Mesendoderm (in vitro differentiated cells): ENCODE data around the gene FAM50B.

Source experiments
- DNase-seq: peaks from one replicate; pipeline ENCODE4 v3.0.0; 2013
- H2AK5ac ChIP-seq: 2 replicates; pipeline ENCODE4 v1.6.1; 2013; ENCODE audit warnings: low read length, inconsistent platforms
- H2BK120ac ChIP-seq: 2 replicates; pipeline ENCODE4 v1.6.1; 2013; ENCODE audit warnings: low read depth, mild to moderate bottlenecking, low read length, moderate library complexity, mixed read lengths
- H2BK15ac ChIP-seq: replicated peaks from 2 replicates; pipeline ENCODE4 v1.6.1; 2013; ENCODE audit warnings: low read depth, mild to moderate bottlenecking, moderate library complexity
- H2BK5ac ChIP-seq: 2 replicates; pipeline ENCODE4 v1.6.1; 2013; ENCODE audit warnings: low read length, inconsistent platforms
- H3K18ac ChIP-seq: 2 replicates; pipeline ENCODE4 v1.6.1; 2013; ENCODE audit warnings: mild to moderate bottlenecking, low read length, mixed read lengths
- H3K23ac ChIP-seq: one replicate; pipeline ENCODE4 v1.6.1; 2013; ENCODE audit warnings: low read length
- H3K27ac ChIP-seq: 2 replicates; pipeline ENCODE4 v1.5.1; 2013; ENCODE audit warnings: low read depth, mild to moderate bottlenecking, inconsistent platforms, low read length, moderate library complexity
- H3K27me3 ChIP-seq: 2 replicates; pipeline ENCODE4 v1.6.1; 2013; ENCODE audit warnings: low read length, control low read depth, mild to moderate bottlenecking, inconsistent platforms; ENCODE audit not compliant: insufficient read depth, poor library complexity
- H3K36me3 ChIP-seq: 2 replicates; pipeline ENCODE4 v1.6.1; 2013; ENCODE audit warnings: low read length, inconsistent platforms; ENCODE audit not compliant: control insufficient read depth, insufficient read depth
- H3K4ac ChIP-seq: one replicate; pipeline ENCODE4 v1.6.1; 2013; ENCODE audit warnings: low read depth, mild to moderate bottlenecking, low read length, moderate library complexity
- H3K4me1 ChIP-seq: 2 replicates; pipeline ENCODE4 v1.6.1; 2013; ENCODE audit warnings: low read depth, low read length, inconsistent platforms; ENCODE audit not compliant: control insufficient read depth
- H3K4me2 ChIP-seq: 2 replicates; pipeline ENCODE4 v1.6.1; 2013; ENCODE audit warnings: low read length
- H3K4me3 ChIP-seq: 2 replicates; pipeline ENCODE4 v1.5.1; 2013; ENCODE audit warnings: mild to moderate bottlenecking, low read length
- H3K56ac ChIP-seq: one replicate; pipeline ENCODE4 v1.6.1; 2013; ENCODE audit warnings: low read length
- H3K79me1 ChIP-seq: 2 replicates; pipeline ENCODE4 v1.6.1; 2013; ENCODE audit warnings: low read length, inconsistent platforms
- H3K79me2 ChIP-seq: 2 replicates; pipeline ENCODE4 v1.6.1; 2013; ENCODE audit warnings: mild to moderate bottlenecking, low read length; ENCODE audit not compliant: control insufficient read depth, insufficient read depth
- H3K9ac ChIP-seq: 2 replicates; pipeline ENCODE4 v1.6.1; 2013; ENCODE audit warnings: low read length, inconsistent platforms
- H4K5ac ChIP-seq: one replicate; pipeline ENCODE4 v1.6.1; 2013; ENCODE audit warnings: low read length
- H4K8ac ChIP-seq: one replicate; pipeline ENCODE4 v1.6.1; 2013; ENCODE audit warnings: low read depth, mild to moderate bottlenecking, control low read depth, low read length, moderate library complexity
- WGBS: extraction: QIAGEN DNeasy Blood & Tissue Kit; methylation state at CpG from one replicate; pipeline ENCODE4 v1.1.7; 2013; ENCODE audit warnings: low lambda C conversion rate, missing lambda C conversion rate; ENCODE audit not compliant: insufficient coverage; ENCODE audit errors: extremely low coverage; 5-methylcytosine and 5-hydroxymethylcytosine counted together

Gene FAM50B

DNA sequence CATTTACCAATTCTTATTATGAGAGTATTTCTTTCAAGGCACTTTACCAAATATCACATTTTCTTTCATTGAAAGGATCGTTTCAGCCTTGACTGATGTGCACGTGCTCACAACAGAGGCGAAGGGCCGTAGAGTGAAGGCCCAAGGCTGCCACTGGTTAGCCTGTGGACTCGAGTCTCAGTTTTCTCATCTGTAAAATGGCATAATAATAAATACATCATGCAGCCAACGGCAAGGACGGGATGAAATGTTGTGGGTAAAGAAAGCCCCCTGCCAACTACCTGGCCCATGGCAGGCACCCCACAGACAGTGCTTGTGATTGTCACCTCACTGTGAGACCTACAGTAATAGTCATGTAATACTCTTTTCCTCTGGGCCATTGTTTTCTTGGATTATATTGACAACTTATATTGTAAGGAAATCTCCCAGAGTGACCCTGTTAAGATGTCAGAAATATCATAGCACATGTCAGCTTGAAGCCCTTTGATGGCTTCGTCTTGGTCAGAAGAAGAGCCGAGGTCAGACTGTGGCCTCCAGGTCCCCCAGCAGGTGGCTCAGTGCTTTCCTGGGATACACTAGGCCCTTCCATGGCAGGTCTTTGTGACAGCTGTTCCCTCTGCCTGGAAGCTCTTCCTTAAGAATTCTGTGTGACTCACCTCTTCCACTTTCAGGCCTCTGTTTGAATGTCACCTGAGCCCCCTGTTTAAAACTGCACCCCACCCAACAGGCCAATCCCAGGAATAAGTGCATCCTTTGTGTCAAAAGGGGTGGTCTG, 36.3 kb downstream of the FAM50B start:
- Histone ChIP-seq H3K79me1 (no peaks in the 10 kb centered on the region), H2BK15ac (no peak overlapping the region), H3K4me3 (no peak overlapping the region), H3K27me3 (no peaks in the 10 kb centered on the region), H3K27ac (no peak overlapping the region), H3K56ac (no peak overlapping the region), H4K5ac (no peak overlapping the region), H3K4me1 (no peaks in the 10 kb centered on the region), H3K23ac (no peak overlapping the region), H2BK120ac (no peak overlapping the region), H3K18ac (no peak overlapping the region), H2AK5ac (no peak overlapping the region), H3K4ac (no peak overlapping the region), H3K79me2 (no peaks in the 10 kb centered on the region), H2BK5ac (no peak overlapping the region), H3K4me2 (no peak overlapping the region), H3K36me3 (no peaks in the 10 kb centered on the region), H3K9ac (no peak overlapping the region), H4K8ac (no peak overlapping the region)
- WGBS: no CpG with 5 or more reads among the region's 9 CpGs
- DNase-seq: peak; percentile 85

GRCh38 chr6:3887150-3887700, 38.1 kb downstream of the FAM50B start:
- no peak overlapping the region for H3K27ac ChIP-seq
- H3K36me3 ChIP-seq: no peaks in the 10 kb centered on the region
- no peaks in the 10 kb centered on the region for H3K4me1 ChIP-seq
- H3K4ac ChIP-seq: no peak overlapping the region
- H2AK5ac ChIP-seq: no peak overlapping the region
- no peak overlapping the region for H4K8ac ChIP-seq
- no peak overlapping the region for H3K9ac ChIP-seq
- no CpG with 5 or more reads among the region's 9 CpGs for WGBS
- no peak overlapping the region for H2BK5ac ChIP-seq
- H3K79me1 ChIP-seq: no peaks in the 10 kb centered on the region
- H3K56ac ChIP-seq: no peak overlapping the region
- peak; percentile 18 for DNase-seq
- no peak overlapping the region for H3K23ac ChIP-seq
- no peak overlapping the region for H2BK15ac ChIP-seq
- H3K4me3 ChIP-seq: no peak overlapping the region
- no peaks in the 10 kb centered on the region for H3K27me3 ChIP-seq
- no peak overlapping the region for H4K5ac ChIP-seq
- no peaks in the 10 kb centered on the region for H3K79me2 ChIP-seq
- no peak overlapping the region for H2BK120ac ChIP-seq
- H3K4me2 ChIP-seq: no peak overlapping the region
- H3K18ac ChIP-seq: no peak overlapping the region

GRCh38 chr6:3888153-3888957, 39.2 kb downstream of the FAM50B start:
- WGBS: no CpG with 5 or more reads among the region's 15 CpGs

GRCh38 chr6:3890047-3890446, 40.9 kb downstream of the FAM50B start:
- H4K8ac ChIP-seq: no peak overlapping the region
- H3K56ac ChIP-seq: no peak overlapping the region
- H3K79me2 ChIP-seq: no peaks in the 10 kb centered on the region
- peaks cover 6% of the 10 kb centered on the region for H3K4me1 ChIP-seq
- H3K9ac ChIP-seq: no peak overlapping the region
- no peak overlapping the region for H2BK5ac ChIP-seq
- no peaks in the 10 kb centered on the region for H3K79me1 ChIP-seq
- no peak overlapping the region for H3K18ac ChIP-seq
- no CpG with 5 or more reads among the region's 9 CpGs for WGBS
- no peak for DNase-seq
- no peaks in the 10 kb centered on the region for H3K27me3 ChIP-seq
- H2AK5ac ChIP-seq: no peak overlapping the region
- no peak overlapping the region for H3K4me2 ChIP-seq
- no peak overlapping the region for H2BK15ac ChIP-seq
- no peak overlapping the region for H3K4ac ChIP-seq
- H3K23ac ChIP-seq: no peak overlapping the region
- no peak overlapping the region for H3K4me3 ChIP-seq
- H4K5ac ChIP-seq: no peak overlapping the region
- no peaks in the 10 kb centered on the region for H3K36me3 ChIP-seq
- H3K27ac ChIP-seq: no peak overlapping the region
- H2BK120ac ChIP-seq: no peak overlapping the region

More at GRCh38 chr6:3888153-3888957, 39.2 kb downstream of the FAM50B start:
- H4K8ac ChIP-seq: no peak overlapping the region
- H3K4me1 ChIP-seq: no peaks in the 10 kb centered on the region
- H4K5ac ChIP-seq: no peak overlapping the region
- no peaks in the 10 kb centered on the region for H3K27me3 ChIP-seq
- H3K56ac ChIP-seq: no peak overlapping the region
- no peak overlapping the region for H3K4me2 ChIP-seq
- H3K27ac ChIP-seq: no peak overlapping the region
- H3K79me1 ChIP-seq: no peaks in the 10 kb centered on the region
- H3K36me3 ChIP-seq: no peaks in the 10 kb centered on the region
- no peak overlapping the region for H3K18ac ChIP-seq
- no peak overlapping the region for H3K23ac ChIP-seq
- no peak overlapping the region for H3K9ac ChIP-seq
- no peak overlapping the region for H2BK15ac ChIP-seq
- no peak overlapping the region for H3K4me3 ChIP-seq
- no peak overlapping the region for H2AK5ac ChIP-seq
- no peak for DNase-seq
- no peak overlapping the region for H2BK120ac ChIP-seq
- no peak overlapping the region for H3K4ac ChIP-seq
- no peak overlapping the region for H2BK5ac ChIP-seq
- no peaks in the 10 kb centered on the region for H3K79me2 ChIP-seq

- Histone ChIP-seq H3K27me3 (no peaks in the 10 kb centered on the region), H3K36me3 (no peaks in the 10 kb centered on the region), H3K56ac (no peak overlapping the region), H2BK120ac (no peak overlapping the region), H4K5ac (no peak overlapping the region), H2BK15ac (no peak overlapping the region), H3K4me2 (no peak overlapping the region), H3K79me2 (no peaks in the 10 kb centered on the region), H3K4ac (no peak overlapping the region), H3K79me1 (no peaks in the 10 kb centered on the region), H4K8ac (no peak overlapping the region), H3K27ac (no peak overlapping the region), H3K9ac (no peak overlapping the region), H3K4me1 (peaks cover 13% of the 10 kb centered on the region), H2BK5ac (no peak overlapping the region), H3K23ac (no peak overlapping the region), H3K18ac (no peak overlapping the region), H2AK5ac (no peak overlapping the region), H3K4me3 (no peak overlapping the region)
- WGBS: no CpG with 5 or more reads among the region's 3 CpGs
- DNase-seq: no peak
Measured at GRCh38 chr6:3891883-3892282, 42.7 kb downstream of the FAM50B start.
